ENCODE results near the gene PPP1R26.

- TF ChIP-seq POLR2A (IDR thresholded peaks at IDR 0.05; ENCODE audit: low read length) (no peak), GATA1 (IDR thresholded peaks at IDR 0.05; ENCODE audit: low read depth, low read length) (no peak)
Observed at GRCh38 chr9:135501261-135502167, 21.9 kb downstream of the PPP1R26 start.

All from erythroblast (primary cell).